ENCODE measurements around the gene NHERF2.
"Not testable (repeated sequence)": the region's sequence is repeated elsewhere in the genome, so short reads cannot be mapped to it uniquely, and the experiment has no call there.

NHERF2 gene

DNA sequence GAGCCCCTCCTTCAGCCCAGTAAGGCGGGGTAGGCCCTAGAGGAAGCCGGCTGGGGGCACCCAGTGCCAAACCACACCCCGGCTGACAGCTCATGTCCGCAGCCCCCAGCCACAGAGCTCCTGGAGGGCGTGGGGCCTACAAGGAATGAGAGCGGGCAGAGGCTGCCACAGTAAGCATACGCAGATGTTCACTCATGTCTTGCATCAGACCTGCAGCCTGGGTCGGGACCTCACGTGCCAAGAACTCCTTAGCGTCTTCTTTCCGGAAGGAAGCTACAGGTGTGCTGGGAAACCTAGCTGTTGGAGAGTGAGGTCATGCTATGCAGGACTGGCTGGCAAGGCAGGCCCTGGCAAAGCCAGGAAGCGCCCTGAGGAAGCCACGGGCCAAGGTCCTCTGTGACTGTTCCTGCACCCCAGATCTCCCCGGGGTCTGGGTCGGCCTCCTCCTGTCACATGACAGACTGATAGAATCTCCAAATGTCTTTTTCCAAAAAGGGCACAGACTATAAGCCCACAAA is 18.6 kb upstream of the NHERF2 start:
- no peak for DNase-seq

DNA sequence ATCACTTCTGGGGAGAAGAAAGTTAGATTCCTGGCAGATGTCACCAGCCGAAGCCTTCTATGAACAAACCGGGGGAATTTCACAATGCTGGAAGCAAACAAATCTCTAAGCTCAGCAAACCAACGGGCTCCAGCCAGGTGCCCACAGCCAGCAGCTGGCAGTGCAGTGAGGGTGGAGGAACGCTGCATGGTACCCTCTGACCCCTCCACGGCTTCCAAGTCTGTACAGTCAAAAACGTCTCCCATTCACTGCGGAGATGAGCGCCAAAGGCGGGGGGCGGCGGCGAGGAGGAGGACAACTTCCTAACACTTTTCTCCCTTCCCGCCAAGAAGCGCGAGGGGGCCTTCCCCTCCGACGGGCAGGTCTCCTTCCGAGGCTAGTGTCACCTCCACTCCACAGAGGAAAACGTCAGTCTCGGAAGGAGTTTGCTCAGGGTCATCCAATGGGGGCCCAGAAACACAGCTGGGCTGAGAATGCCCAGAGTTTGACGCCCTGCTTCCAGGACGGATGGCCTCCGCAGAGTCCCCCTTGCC is 18.0 kb upstream of the NHERF2 start:
- no peak for DNase-seq

DNA sequence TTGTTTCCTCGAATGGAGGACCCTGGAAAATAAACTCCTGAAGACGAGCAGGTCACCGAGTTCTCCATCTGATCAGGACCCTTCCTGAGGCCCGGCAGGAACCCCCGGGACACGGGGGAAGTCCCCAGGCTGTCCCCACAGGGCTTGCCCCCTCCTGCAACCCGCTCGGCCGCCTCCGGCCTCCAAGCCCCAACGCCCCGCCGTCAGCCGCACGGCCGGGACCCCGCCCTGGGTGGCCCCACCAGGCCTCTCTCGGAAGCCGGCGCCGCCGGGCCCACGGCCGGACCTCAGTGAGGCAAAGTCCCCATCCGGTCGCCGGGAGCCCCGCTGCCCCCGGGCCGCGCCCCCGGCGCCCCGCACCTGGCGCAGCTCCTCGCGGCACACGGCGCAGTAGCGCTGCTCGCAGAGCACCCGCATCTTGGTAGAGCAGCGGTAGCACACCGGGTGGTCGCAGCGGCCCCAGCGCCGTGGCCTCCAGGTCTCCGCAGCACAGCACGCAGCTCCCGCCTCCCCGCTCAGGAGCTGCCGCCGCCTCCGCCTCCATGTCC is 17.5 kb upstream of the NHERF2 start:
- no peak for DNase-seq

DNA sequence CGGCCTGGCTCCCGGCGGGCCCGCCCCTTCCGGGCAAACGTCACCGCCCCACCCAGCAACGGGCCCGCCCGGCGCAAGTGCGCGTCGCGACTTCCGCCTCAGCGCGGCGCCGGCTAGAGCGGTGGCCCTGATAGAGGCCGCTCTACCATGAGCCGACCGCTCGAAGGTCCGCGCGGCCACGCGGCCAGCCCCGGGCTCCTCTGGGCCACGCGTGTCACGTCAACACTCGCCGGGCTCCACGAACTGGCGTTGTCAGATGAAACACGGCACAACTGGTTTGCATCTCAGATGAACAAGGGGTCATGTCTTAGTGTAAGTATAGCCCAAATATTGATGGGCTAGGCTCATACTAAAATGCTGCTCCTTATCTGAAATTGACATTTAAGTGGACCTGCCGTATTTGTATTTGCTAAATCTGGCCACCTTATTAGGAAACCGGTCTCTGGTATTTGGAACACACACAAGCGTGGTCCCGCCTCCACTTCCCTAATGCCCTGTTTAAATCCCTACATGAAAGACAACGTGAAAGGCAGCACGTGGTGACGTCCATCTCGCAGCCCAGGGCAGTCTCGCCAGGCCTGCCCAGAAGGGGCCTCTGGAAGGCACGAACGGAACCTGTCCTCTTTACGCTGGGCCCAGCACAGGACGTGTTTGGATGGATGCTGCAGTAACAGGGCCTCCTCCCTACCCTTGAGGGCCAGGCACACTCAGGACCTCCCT is 16.8 kb upstream of the NHERF2 start, which contains the start of gene ZNF598:
Gene ZNF598, minus strand, starts transcription at position 31 of the 720 bp plus-strand sequence.
- peak; percentile 55 for DNase-seq

DNA sequence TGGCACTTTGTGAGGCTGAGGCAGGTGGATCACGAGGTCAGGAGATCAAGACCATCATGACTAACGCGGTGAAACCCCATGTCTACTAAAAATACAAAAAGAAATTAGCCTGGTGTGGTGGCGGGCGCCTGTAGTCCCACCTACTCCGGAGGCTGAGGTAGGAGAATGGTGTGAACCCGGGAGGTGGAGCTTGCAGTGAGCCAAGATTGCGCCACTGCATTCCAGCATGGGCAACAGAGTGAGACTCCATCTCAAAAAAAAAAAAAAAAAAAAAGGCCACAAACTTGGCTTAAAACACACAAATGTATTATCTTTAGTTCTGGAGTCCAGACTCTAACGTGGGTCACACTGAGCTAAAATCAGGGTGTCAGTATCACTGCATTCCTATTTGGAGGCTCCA is 15.0 kb upstream of the NHERF2 start:
- DNase-seq, result not testable (repeated sequence)

DNA sequence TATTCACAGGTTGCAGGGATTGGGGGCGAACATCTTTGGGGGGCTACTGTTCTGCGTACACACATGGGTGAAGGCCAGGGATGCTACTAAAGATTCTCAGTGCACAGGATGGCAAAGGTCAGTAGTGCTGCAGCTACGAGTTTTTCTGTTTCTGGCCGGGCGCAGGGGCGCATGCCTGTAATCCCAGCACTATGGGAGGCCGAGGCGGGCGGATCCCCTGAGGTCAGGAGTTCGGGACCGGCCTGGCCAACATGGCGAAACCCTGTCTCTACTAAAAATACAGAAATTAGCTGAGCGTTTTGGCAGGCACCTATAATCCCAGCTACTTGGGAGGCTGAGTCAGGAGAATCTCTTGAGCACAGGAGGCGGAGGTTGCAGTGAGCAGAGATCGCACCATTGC is 13.2 kb upstream of the NHERF2 start:
- DNase-seq, result no peak

DNA sequence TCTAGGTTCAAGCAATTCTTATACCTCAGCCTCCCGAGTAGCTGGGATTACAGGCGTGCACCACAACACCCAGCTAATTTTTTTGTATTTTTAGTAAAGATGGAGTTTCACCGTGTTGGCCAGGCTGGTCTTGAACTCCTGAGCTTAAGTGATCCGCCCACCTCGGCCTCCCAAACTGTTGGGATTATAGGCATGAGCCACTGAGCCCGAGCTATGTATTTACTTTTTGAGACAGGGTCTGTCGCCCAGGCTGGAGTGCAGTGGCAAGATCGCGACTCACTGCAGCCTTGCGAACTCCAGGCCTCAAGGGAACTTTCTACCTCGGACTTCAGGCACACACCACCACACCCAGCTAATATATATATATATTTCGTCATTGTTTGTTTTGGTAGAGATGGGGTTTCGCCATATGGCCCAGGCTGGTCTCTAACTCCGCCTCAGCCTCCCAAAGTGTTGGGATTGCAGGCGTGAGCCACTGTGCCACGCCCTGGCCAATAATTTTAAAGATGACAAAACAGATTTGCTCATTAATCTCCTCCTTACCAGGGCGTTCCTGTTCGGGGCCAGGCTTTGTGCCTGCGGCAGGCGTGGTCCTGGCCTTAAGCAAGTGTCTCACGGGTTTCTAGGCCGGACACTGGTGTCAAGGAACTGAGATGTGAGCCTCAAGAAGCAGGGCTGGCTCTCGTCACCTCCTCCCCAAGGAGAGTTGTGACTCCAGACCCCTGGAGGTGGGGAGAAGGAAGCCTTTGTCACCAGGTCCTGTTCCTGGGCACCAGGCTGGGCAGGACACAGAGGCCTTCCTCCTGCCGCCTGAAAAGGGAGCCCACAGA is 11.4 kb upstream of the NHERF2 start:
- DNase-seq, result no peak

DNA sequence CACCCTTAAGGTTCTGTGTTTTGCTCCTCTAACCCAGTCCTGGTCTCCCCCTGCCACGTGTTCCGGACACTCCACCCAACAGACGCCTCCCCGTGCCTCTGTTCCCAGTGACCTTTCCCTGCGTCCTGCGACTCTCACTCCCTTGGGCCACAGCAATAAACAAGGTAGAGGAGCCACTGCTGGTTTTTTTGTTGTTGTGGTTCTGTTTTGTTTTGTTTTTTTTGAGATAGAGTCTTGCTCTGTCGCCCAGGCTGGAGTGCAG is 10.8 kb upstream of the NHERF2 start:
- no peak for DNase-seq

DNA sequence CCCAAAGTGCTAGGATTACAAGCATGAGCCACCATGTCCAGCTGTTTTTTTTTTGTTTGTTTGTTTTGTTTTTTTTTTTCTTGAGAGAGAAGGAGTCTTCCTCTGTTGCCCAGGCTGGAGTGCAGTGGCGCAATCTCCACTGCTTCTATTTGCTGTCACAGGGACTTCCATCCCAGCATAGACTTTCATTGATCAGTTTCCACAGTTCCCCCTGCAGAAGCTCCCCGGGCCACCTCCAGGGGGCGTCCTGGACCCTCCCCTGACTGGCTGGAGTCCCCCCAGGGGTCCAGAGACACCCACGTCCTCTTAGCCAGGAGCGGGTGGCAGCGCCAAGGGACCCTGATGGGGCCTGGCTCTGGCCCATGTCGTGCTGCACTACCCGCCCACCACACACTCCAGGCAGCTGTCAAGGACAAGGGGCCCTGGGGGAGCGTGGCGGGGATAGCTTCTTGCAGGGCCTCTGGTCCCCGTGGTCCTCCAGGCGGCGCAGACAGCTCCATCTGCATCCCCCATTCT is 10.2 kb upstream of the NHERF2 start:
- no peak for DNase-seq

DNA sequence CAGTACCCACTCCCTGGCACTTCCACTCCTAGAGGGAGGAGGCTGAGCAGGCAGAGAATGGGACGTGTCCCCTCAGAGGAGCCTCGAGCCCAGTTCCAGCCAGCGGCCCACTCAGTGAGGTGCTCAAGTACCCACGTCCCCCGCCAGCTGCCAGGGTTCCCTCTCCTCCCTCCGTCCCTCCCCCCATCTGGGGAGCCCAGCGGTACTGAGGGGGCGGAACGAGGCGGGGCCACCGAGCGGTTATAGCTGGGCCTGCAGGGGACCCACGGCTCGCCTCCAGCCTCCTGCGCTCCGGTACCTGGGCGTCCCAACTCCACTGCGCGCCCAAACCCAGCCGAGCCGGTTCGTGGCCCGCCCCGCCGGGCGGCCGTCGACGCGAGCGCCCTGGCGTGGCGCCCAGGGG is 7.2 kb upstream of the NHERF2 start, which contains the start of gene NPW:
Gene NPW, plus strand, starts transcription at position 268 of the 403 bp plus-strand sequence.
- peak; percentile 65 for DNase-seq

DNA sequence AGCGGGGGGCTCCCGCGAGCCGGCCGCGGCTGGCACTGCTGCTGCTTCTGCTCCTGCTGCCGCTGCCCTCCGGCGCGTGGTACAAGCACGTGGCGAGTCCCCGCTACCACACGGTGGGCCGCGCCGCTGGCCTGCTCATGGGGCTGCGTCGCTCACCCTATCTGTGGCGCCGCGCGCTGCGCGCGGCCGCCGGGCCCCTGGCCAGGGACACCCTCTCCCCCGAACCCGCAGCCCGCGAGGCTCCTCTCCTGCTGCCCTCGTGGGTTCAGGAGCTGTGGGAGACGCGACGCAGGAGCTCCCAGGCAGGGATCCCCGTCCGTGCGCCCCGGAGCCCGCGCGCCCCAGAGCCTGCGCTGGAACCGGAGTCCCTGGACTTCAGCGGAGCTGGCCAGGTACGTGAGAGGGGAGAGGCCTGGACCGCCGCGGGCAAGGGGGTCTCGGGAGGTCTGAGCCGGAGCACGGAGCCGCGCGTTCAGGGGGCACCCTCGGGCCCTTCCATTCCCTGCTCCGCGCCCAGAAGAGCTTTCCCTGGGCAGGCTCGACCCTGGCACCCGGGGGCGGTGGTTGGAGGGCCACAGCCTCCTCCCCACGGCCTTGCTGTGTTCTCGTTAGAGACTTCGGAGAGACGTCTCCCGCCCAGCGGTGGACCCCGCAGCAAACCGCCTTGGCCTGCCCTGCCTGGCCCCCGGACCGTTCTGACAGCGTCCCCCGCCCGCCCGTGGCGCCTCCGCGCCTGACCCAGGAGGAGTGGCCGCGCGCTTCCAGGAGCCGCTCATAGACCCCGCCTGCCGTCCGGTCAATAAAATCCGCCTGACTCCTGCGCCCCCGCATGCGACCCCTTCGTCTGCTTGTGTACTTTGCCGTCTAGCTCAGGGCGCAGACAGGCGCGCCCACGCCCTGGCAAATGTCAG is 6.5 kb upstream of the NHERF2 start:
- no peak for DNase-seq

DNA sequence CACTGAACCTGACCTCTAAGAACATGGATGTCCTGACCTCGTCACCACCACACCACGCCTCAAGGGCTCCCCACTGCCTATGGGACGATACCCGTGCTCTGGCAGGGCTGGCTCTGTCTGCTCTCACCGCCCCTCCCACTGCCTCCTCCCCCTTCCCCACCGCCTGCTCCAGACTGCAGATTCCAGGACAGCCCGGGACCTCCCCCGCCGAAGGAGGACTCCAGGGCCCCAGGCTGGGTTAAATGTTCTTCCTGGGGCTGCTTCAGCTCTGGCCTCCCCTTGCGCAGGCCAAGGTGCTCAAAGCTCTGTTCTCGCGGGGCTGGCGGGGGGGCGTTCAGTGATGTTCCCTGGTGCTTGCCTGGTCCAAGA is 4.0 kb upstream of the NHERF2 start:
- DNase-seq, result no peak

DNA sequence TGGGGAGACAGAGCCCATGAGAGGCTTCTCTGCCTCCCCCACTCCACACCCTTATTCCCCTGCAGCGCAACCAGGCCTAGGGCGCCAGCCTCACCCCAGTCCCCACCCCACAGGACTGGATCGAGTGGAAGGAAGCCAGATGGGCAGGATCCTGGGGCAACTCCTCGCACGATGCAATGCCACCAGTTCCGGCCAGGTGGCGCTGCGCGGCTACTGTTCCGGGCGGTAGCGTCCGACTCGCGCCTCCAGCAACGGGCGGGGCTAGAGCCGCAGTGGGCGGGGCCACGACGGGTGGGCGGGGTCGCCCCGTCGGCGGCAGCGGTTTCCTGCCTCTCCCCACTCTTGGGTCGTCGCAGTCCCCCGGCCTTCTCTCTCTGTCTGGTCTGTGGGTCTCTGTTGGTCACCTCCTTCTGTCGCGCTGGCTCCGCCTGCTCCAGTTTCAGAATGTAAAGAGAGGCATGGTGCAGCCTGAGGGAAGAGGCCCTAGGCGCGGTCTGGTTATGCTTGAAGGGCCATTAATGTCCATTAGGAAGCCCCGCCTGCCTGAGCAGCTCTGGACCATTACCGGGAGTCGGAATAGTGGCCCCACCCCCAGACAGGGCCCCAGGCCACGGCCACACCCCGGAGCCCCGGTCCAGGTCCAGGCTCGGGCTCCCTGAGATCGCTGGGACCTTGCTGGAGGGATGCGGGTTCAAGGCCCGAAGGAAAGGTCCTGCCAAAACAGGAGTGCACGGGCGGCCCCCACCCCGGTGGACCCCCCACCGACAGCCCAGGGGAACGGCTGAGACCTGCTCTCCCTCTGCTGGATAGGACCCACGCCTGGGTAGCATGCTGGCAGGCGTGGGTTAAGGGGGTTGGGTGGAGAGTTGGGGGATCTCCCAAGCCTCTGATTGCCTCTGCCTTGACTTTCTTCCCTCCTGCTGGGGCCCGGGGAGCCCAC is 3.3 kb upstream of the NHERF2 start:
- DNase-seq, result no peak

DNA sequence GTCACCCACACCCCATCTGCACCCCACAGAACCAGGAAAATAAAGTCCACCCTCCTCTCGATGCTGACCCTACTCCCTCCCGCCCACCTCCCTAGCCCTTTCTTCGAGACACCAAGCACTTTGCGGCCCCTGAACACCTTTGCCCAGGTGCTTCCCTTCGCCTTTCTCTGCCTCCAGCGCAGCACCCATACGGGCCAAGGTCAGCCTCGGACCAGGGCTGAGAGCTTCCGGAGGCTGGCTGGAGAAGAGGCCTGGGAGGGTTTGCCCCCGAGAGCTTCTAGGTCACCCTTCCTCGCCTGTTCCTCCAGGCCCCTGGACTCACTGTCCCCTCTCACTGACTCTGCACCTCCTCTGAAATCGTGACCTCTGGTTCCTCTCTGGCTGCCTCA is 2.7 kb upstream of the NHERF2 start:
- DNase-seq, result no peak

DNA sequence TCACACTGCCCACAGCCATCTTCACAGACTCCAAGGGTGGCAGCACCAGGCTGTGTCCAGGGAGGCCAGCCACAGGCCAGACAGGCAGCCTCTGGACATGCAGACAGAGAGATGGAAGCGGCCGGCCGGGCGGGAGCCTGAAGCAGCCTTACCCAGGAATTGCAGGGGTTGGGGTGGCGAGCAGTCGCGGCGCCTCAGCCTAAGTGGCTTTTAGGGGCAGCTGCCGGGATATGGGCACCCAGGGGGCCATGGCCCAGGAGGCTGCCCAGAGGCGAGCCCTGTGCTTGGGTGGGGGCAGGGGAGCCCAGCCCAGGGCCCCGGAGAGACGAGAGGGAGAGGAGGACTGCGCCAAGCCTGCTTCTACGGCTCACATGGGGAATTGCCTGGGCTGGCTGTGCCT is 1.5 kb upstream of the NHERF2 start:
- no peak for DNase-seq

DNA sequence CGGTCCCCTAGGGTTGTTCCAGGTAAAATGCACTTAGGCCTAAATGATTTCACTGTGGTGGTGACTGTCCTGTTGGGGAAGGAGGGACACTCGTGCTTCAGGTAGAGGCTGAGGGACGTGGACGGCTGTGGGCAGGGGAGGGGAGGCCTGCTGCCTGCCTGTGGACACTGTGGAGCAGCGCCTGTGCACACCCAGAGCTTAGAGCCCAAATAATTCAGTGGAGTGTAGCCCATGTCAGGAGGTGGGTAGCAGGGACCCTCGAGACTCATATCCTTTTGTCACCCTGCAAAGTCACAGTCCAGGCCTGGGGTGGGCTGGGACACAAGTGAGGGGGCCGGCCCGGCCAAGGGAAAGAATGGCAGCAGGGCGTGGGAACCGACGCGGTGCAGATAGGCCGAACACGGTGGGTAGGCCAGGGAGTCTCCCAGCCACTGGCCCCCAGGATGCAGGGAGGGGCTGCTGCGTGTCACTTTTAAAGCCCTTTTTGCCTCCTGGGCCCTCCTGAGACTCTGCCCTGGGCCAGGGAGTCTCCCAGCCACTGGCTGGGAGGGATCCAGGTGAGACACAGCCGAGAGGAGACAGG is 733 bp upstream of the NHERF2 start:
- DNase-seq, result no peak

DNA sequence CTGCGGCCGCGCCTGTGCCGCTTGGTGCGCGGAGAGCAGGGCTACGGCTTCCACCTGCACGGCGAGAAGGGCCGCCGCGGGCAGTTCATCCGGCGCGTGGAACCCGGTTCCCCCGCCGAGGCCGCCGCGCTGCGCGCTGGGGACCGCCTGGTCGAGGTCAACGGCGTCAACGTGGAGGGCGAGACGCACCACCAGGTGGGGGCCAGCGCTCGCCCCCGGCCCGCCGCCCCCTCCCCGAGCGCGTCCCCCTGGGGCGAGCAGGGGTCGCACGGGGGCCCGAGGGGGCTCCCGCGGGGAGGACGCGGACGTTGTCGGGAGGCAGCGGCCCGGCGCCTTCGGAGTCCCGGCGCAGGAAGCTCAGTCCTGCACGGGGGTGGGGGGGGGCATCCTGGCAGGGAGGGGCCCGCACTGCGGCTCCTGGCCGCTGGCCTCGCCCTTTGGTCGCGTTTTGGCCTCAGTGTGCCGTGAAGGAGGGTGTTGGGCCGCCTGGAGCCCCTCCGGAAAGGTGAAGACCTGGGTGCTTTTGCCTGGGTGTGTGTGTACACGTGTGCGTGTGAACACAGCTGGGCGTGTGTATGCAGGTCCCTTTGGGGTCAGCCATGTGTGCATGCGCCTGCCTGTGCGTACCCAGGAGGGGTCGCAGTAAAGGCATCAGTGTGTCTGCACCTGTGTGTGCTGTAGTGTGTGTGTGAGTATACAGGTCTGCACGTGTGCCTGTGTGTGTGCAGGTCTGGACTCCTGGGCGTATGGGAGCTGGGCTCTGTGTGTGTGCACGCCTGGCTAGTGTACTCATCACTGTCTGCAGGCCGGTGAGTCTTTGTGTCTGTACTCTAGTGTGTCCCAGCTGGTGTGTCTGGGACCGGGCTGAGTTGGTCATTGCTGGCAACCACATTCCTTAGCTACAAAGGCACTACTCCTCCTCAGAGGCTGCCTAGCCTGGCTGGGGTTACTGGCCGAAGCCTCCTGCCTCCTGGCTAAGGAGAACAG is 615 bp downstream of the NHERF2 start:
- no peak for DNase-seq

DNA sequence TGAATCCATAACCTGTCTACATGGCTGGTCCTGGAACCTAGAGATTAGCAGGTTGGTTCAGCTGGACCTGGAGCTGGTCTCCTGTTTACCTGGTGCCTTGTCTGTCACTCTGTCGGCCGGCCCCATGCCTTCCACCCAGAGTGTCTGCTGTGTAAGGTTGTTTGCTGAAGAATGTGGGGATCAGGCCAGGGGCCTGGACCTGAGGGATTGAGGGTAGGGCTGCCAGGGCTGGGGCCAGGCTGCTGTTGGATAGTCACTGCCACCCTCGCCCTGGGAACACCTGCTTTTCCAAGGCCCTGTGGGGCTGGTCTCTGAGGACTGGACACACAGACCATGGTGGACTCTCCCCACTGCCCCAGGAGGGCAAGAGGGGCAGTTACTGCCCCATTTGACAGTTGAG is 1.4 kb downstream of the NHERF2 start:
- DNase-seq, result no peak

DNA sequence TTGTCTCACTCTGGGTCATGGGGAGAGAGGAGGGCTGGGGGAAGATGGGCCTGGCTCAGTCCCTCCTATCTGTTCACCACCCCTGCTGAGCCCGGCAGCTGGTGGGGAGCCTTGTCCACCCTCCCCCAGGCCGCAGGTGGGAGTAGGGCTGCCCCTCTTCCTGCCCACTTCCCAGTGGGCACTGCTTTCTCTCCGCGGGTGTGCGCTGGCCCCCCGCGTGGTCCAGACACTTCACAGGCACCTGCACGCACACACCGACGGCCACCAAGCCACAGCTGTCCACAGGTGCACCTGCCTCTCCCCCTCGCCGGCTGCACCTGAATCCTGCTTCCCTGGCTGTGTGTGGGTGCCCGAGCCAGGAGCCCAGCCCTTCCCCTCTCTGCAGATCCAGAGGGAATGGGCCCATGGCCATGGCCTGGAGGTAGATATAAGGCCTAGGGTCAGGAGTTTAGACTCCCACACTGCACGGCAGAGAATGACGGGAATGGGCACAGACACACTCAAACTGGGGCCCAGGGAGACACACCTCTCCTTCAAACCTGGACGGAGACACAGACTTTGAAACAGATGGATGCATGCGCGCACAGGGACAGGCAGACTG is 2.0 kb downstream of the NHERF2 start:
- DNase-seq, result no peak

Data from NCI-H524 treated with DMSO at 0.1 percent for 48 hours (cell line).